ENCODE measurements around the gene HYDIN. TPM values are rescaled to one million over a fixed set of nuclear protein-coding genes. Genes with fewer than 3 reads are reported as not detected.

Gene HYDIN
- total RNA-seq (1.3 and 1.7 TPM in 2 replicates), polyA plus RNA-seq (0.26 and 0.54 TPM in 2 replicates), polyA minus RNA-seq (ENCODE audit: low replicate concordance) (0.47 TPM in 1 of 2 replicates, not detected in the other)
- polyA plus RNA-seq (2012): 0.15 and 0.31 TPM in 2 replicates

DNA sequence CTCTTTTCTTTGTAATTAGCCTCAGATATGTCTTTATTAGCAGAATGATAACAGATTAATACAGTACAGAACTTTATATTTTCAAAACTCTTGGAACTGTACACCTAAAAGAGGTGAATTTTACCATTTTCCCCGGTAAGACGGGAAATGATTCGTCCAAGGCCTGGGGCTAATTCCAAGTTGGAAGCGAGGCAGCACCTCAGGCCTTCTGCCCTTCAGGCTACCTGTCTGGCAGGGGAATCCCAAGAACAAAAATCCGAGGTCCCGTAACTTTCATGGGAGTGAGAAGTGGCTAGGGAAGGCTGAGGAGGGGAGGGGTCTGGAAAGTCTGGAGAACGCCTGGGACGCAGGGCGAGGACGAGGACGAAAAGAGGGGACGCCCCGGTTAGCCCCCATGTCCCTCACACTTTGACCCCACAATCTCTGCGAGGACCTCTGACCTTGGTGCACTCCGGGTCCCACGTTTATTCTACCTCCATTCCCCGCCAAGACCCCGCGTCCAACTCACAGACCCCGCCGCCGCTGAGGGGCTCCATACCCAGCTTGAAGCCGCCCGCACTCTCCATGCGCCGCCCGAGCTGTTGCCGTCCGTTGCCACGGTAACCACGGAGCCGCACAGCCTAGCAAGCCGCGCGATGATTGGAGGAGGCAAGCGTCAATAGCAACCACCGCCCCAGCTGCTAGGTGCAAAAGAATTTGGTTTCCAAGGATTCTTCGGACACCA, at the start of gene HYDIN:
Gene HYDIN, minus strand, starts transcription at position 601 of the 724 bp plus-strand sequence. CDS start 43,827 bp downstream, outside the sequence.
- Histone ChIP-seq H3K36me3 (ENCODE audit: control insufficient read depth, insufficient read depth, low read length) (no peaks in the 10 kb centered on the region), H3K4me1 (ENCODE audit: control insufficient read depth, extremely low read depth, insufficient read depth, low read length) (no peaks in the 10 kb centered on the region), H3K27ac (ENCODE audit: insufficient read depth, low read length) (no peak within 1 kb of the TSS), H4K20me1 (ENCODE audit: control insufficient read depth, extremely low read depth, insufficient read depth, low read length) (no peaks in the 10 kb centered on the region), H3K4me2 (ENCODE audit: extremely low read depth, insufficient read depth, low read length) (no peak within 1 kb of the TSS), H2AFZ (ENCODE audit: low read length) (no peak within 1 kb of the TSS), H3K9me3 (ENCODE audit: control insufficient read depth, insufficient read depth, low read depth, low read length) (no peaks in the 10 kb centered on the region), H3K9ac (ENCODE audit: insufficient read depth, low read length) (no peak within 1 kb of the TSS), H3K27me3 (ENCODE audit: control insufficient read depth, insufficient read depth, low read length) (no peaks in the 10 kb centered on the region), H3K79me2 (ENCODE audit: control insufficient read depth, insufficient read depth, low read length) (no peaks in the 10 kb centered on the region), H3K4me3 (replicated peaks in 1 of 4; ENCODE audit: control extremely low read depth in 1 of 4, insufficient read depth in 1 of 4, low read depth in 3 of 4, low read length in 4 of 4) (peak within 1 kb of the TSS in 2 of 4 experiments; percentile 17 to 25)
- DNase-seq (ENCODE audit: low read depth in 2 of 2): peak; percentile 37 to 61
- TF ChIP-seq CTCF (conservative IDR thresholded peaks at IDR 0.05 in 1 of 2, IDR thresholded peaks at IDR 0.05 in 1 of 2; ENCODE audit: low read depth in 1 of 2, low read length in 2 of 2): no peak
- no peak for TF ChIP-seq EZH2 (IDR thresholded peaks at IDR 0.05; ENCODE audit: low read length, missing control alignments)

DNA sequence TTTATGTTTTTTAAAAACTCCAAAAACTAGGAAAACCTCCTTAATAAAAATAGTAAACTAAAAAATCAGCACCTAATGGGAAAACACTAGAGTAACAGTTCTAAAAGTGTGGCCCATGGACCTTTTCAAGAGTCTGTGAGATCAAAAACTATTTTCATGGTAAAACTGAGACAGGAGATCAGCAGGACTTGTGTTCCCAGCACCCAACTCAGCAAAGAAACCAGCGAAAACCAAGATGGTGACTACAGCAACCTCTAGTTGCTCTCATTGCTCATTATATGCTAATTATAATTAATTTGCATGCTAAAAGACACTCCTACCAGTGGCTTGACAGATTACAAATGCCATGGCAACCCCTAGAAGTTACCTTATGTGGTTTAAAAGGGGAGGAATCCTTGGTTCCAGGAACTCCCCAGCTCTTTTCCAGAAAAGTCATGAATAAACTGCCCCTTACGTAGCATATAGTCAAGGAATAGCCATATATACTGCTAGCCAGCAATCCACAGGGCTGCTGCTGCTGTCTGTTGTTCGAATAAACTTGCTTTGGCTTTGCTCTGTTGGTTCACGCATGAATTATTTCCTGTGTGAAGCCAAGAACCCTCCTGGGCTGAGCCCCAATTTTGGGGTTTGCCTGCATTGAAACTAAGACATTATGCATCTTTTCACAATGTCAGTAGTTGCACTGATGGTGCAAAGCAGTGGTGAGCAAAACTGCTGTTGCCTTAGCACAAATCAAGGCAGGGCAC, 46.2 kb upstream of the HYDIN start:
- TF ChIP-seq EZH2 (IDR thresholded peaks at IDR 0.05; ENCODE audit: low read length, missing control alignments) (no peak), CTCF (conservative IDR thresholded peaks at IDR 0.05 in 1 of 2, IDR thresholded peaks at IDR 0.05 in 1 of 2; ENCODE audit: low read depth in 1 of 2, low read length in 2 of 2) (no peak)
- Histone ChIP-seq H4K20me1 (ENCODE audit: control insufficient read depth, extremely low read depth, insufficient read depth, low read length) (no peaks in the 10 kb centered on the region), H2AFZ (ENCODE audit: low read length) (no peak overlapping the region), H3K9me3 (ENCODE audit: control insufficient read depth, insufficient read depth, low read depth, low read length) (no peaks in the 10 kb centered on the region), H3K27me3 (ENCODE audit: control insufficient read depth, insufficient read depth, low read length) (no peaks in the 10 kb centered on the region), H3K4me3 (replicated peaks in 1 of 4; ENCODE audit: control extremely low read depth in 1 of 4, insufficient read depth in 1 of 4, low read depth in 3 of 4, low read length in 4 of 4) (no peak overlapping the region), H3K79me2 (ENCODE audit: control insufficient read depth, insufficient read depth, low read length) (no peaks in the 10 kb centered on the region), H3K9ac (ENCODE audit: insufficient read depth, low read length) (no peak overlapping the region), H3K4me2 (ENCODE audit: extremely low read depth, insufficient read depth, low read length) (no peak overlapping the region), H3K27ac (ENCODE audit: insufficient read depth, low read length) (no peak overlapping the region), H3K4me1 (ENCODE audit: control insufficient read depth, extremely low read depth, insufficient read depth, low read length) (no peaks in the 10 kb centered on the region), H3K36me3 (ENCODE audit: control insufficient read depth, insufficient read depth, low read length) (no peaks in the 10 kb centered on the region)
- no peak for DNase-seq (ENCODE audit: low read depth in 2 of 2)

DNA sequence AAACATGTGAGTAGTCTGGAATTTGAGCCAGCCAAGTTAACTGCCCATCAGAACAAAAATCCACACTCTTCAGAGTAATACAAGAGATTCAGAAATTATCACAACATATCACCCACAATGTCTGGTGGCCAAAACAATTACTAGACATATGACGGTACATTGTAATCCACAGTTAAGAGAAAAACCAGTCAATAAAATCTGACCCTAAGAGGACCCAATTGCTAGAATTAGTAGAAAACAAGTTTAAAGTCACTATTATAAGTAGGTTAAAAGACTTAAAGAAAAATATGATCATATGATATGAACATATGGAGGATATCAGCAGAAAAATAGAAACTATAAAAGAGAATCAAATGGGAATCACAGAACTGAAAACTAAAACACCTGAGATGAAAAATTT, 42.9 kb upstream of the HYDIN start:
- no peak overlapping the region for H3K4me2 ChIP-seq (ENCODE audit: extremely low read depth, insufficient read depth, low read length)
- H3K4me3 ChIP-seq (replicated peaks in 1 of 4; ENCODE audit: control extremely low read depth in 1 of 4, insufficient read depth in 1 of 4, low read depth in 3 of 4, low read length in 4 of 4): no peak overlapping the region
- H3K9ac ChIP-seq (ENCODE audit: insufficient read depth, low read length): no peak overlapping the region
- TF ChIP-seq CTCF (conservative IDR thresholded peaks at IDR 0.05 in 1 of 2, IDR thresholded peaks at IDR 0.05 in 1 of 2; ENCODE audit: low read depth in 1 of 2, low read length in 2 of 2) (no peak), EZH2 (IDR thresholded peaks at IDR 0.05; ENCODE audit: low read length, missing control alignments) (no peak)
- no peak overlapping the region for H3K27ac ChIP-seq (ENCODE audit: insufficient read depth, low read length)
- H3K79me2 ChIP-seq (ENCODE audit: control insufficient read depth, insufficient read depth, low read length): no peaks in the 10 kb centered on the region
- H3K36me3 ChIP-seq (ENCODE audit: control insufficient read depth, insufficient read depth, low read length): no peaks in the 10 kb centered on the region
- H3K27me3 ChIP-seq (ENCODE audit: control insufficient read depth, insufficient read depth, low read length): no peaks in the 10 kb centered on the region
- H3K9me3 ChIP-seq (ENCODE audit: control insufficient read depth, insufficient read depth, low read depth, low read length): no peaks in the 10 kb centered on the region
- no peak overlapping the region for H2AFZ ChIP-seq (ENCODE audit: low read length)
- H4K20me1 ChIP-seq (ENCODE audit: control insufficient read depth, extremely low read depth, insufficient read depth, low read length): no peaks in the 10 kb centered on the region
- no peak for DNase-seq (ENCODE audit: low read depth in 2 of 2)
- no peaks in the 10 kb centered on the region for H3K4me1 ChIP-seq (ENCODE audit: control insufficient read depth, extremely low read depth, insufficient read depth, low read length)

All from fibroblast of lung (primary cell).